Right lobe of liver (tissue), 4 donors: Measurements from ENCODE around the gene GTF3C1.

ENCODE experiments used
- POLR2A ChIP-seq: fragments of 450-650 bp; IDR thresholded peaks from one replicate; pipeline ENCODE4 v1.6.1; 2017; ENCODE audit warnings: antibody characterized with exemption, mild to moderate bottlenecking
- TF ChIP-seq, protein P1 (sequence below), 4 donors: fragments of 200-600 bp in 3 of 4; fragments of 450-650 bp in 1 of 4; IDR thresholded peaks; one replicate each; pipeline versions ENCODE4 v1.5.1 to v1.8.0; 2016 to 2022; ENCODE audit warnings: antibody characterized with exemption in 4 of 4, mild to moderate bottlenecking in 2 of 4
- donor health status: DM: no; HTN: no; CAD: no.
- donor health status: DM: no; HTN: no; CAD: no.
- donor health status: DM: no; HTN: yes; CAD: no.

- TF ChIP-seq, protein P1, sequence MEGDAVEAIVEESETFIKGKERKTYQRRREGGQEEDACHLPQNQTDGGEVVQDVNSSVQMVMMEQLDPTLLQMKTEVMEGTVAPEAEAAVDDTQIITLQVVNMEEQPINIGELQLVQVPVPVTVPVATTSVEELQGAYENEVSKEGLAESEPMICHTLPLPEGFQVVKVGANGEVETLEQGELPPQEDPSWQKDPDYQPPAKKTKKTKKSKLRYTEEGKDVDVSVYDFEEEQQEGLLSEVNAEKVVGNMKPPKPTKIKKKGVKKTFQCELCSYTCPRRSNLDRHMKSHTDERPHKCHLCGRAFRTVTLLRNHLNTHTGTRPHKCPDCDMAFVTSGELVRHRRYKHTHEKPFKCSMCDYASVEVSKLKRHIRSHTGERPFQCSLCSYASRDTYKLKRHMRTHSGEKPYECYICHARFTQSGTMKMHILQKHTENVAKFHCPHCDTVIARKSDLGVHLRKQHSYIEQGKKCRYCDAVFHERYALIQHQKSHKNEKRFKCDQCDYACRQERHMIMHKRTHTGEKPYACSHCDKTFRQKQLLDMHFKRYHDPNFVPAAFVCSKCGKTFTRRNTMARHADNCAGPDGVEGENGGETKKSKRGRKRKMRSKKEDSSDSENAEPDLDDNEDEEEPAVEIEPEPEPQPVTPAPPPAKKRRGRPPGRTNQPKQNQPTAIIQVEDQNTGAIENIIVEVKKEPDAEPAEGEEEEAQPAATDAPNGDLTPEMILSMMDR (IDR thresholded peaks at IDR 0.05), result no peak
- TF ChIP-seq POLR2A, result no peak
Observed at GRCh38 chr16:27588057-27588456, 38.3 kb upstream of the GTF3C1 start.
